Fibroblast of skin of left biceps (primary cell): ENCODE measurements around the gene AOPEP.

Experiments used
- DNase-seq, 2 experiments: peaks; one replicate each; pipeline ENCODE4 v3.0.0-alpha.2; 2013; ENCODE audit warnings: low read depth in 2 of 2

Gene AOPEP

DNA sequence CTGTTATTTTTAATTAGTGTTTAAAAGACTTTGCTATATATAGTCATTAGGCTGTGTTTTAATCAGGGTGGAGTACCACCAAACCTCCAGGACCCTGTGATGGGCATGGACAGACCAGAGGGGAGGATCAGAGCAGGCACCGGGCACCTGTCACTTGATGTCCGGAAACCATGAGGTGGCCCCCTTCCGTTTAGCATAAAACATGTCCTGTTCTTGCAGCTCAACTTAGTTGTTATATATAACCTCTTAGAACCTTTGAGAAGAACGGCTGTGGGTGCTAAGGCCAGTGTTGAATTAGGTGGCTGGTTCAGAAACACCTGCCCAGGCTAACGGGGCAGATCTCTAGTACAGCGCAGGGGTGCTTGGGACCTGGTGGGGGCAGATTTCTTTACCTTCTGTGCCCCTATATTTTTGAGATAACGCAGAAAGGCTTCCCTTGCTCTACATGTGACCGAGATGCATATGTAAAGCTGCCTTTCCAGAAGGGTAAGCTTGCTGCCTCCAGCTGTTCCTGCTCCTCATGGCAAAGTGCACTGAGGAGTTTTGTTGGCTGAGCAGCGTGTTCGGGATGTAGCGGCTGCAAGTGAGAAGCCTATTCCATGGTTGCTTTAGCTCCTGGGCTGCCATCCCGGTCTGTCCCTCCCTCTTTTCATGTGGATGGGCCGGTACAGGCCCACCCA is 335.6 kb downstream of the AOPEP start:
- DNase-seq = no peak

GRCh38 chr9:95062596-95063065 is 336.1 kb downstream of the AOPEP start:
- no peak for DNase-seq

- DNase-seq = no peak
Observed at GRCh38 chr9:95063300-95063699, 336.8 kb downstream of the AOPEP start.

GRCh38 chr9:95065224-95065623 is 338.7 kb downstream of the AOPEP start:
- DNase-seq = no peak

GRCh38 chr9:95067057-95067456 is 340.6 kb downstream of the AOPEP start:
- DNase-seq = no peak

DNA sequence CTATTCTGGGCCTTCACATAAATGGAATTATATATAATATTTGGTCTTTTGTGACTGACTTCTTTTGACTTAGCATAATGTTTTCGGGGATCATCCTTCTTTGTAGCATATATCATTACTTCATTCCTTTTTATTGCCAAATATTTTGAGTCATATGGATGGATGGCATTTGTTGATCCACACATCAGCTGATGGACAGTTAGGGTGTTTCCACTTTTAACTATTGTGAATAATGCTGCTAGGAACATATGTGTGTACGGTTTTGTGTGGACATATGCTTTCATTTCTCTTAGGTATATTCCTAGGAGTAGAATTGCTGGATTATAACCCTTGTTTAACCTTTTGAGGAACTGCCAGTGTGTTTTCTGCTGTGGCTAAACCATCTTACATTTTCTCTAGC is 341.4 kb downstream of the AOPEP start:
- no peak for DNase-seq

GRCh38 chr9:95070549-95071021 is 344.1 kb downstream of the AOPEP start:
- DNase-seq = no peak

DNA sequence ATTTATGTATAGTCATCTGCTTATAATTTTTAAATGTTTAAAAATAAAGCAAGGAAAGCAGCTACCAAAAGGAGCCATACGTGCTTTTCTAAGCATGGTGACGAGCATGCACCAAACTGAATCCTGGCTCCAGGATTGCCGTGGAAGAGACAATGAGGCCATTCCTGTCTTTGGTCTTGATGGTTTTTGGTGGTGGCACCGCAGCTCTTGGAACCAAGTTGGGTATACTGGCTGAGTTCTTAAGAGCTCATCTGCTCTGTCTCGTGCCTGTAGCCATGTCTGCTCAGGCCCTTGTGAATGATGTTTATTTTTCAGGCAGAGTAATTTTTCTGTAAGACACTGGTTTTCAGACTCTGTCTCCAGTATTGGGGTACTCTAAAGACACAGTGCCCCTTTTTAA is 345.0 kb downstream of the AOPEP start:
- no peak for DNase-seq

- DNase-seq = no peak
Observed at GRCh38 chr9:95071925-95072324, 345.4 kb downstream of the AOPEP start.

DNA sequence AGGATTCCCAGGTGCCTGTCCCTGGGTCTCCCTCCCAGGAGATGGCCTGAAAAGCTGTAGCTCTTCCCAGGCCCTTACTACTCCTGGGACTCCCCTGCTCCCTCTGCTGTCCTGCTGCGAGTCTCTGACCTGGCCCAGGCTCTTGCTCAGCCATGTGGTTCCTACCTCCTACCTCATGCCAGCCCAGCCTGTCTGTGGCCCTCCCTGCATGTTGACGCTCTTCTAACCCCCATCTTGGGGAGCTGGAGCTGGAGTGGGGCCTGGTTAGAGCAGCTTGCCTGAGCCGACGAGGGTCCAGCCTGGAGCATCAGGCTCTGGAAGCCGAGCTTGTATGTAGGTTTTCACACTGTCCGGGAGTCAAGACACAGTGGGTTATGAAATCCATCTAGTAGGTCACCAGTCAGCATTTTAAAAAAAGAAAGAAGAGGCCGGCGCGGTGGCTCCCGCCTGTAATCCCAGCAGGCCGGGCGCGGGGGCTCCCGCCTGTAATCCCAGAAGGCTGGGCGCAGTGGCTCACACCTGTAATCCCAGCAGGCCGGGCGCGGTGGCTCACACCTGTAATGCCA is 346.6 kb downstream of the AOPEP start:
- DNase-seq = no peak

DNA sequence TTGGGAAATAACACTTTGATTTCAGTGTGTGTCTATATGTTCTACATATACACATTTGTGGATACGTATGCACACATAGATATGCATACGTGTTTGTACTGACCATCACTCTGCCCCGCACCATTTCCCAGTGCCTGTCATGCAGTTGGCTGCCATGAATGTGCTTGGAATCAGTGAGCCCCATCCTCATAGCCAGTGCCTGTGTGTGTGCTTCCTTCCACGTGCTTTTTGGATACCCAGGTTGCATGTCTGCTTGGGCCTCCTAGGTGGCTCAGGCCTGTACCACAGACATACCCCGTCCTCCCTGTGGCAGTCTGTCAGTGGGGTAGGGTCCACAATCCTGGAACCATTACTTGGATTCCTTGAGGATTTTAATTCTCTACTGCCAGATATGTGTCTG is 347.4 kb downstream of the AOPEP start:
- no peak for DNase-seq

DNA sequence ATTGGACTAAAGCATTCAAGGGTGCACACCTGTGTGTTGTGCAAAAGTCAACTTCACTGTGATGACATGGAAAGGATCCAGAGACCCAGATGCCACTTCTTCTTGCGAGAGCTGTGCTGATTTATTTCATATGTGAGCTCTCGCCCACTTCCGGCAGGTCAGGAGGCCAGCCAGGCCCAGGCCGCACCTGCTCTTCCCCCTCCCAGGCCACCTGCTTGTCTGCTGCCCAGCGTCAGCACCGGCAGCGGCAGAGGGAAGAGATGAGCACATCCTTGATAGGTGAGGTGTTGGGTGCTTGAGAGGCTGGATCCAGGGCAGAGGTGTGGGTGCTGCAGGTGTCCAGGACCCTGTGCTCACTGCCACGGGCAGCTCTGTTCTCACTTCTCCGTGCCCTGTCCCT is 348.1 kb downstream of the AOPEP start:
- DNase-seq = no peak

- no peak for DNase-seq
Observed at GRCh38 chr9:95075700-95076099, 349.2 kb downstream of the AOPEP start.

DNA sequence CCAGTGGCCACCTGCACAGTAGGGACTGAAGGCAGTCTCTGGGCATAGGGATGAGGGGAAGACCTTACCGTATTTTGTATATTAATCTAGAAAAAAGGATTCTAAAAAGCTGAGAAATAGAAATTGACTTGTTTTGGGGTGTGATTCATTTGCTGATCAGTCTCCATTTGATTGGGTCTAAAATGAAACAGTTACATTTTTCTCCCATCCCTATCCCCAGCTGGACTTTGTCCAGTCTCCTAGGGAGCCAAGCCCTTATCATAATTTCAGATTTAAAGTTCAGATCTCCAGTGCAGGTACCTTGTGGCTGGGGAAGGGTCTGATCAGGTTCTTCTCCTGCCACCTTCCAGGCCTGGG is 350.2 kb downstream of the AOPEP start:
- no peak for DNase-seq

GRCh38 chr9:95077053-95077765 is 350.7 kb downstream of the AOPEP start:
- no peak for DNase-seq

GRCh38 chr9:95077766-95078370 is 351.4 kb downstream of the AOPEP start:
- no peak for DNase-seq

DNA sequence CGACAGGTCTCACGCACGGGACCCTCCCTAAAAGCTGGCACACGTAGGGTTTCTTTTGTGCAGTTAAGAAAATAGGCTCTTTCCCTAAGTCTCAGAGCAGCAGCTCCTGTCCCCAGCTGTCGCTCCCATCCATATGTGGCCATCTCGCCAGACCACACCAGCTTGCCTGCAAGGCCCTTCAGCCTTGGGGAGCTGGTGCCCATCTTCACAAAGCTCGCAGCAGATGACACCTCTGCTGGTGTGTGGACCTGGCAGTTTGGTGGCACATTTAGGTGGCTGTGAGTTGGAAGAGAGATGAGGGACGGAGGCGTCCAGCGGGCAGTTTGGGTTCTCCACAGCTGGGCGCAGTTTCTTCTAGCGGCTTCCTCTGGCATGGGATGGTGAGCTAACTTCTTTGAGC is 352.0 kb downstream of the AOPEP start:
- no peak for DNase-seq

GRCh38 chr9:95078939-95079338 is 352.4 kb downstream of the AOPEP start:
- no peak for DNase-seq

DNA sequence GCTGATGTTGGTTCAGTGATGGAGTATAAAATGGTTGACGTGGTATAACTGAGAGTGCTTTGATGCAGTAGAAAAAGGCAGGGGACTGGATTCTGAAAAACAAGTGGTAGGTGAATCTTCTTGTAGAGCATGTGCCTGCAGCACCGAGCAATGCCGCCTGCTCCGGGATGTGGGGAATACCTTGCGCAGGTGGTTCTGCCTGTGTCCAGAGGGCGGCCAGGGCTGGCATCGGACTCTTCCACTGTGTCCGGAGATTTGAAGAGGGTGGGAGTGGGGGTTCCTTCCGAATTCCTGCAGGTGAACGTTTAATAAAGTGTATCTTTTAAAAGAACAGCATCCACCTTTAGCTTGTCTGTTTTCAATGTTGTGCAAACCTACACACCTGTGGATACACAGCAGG is 353.0 kb downstream of the AOPEP start:
- no peak for DNase-seq

GRCh38 chr9:95080961-95081647 is 354.6 kb downstream of the AOPEP start:
- no peak for DNase-seq

DNA sequence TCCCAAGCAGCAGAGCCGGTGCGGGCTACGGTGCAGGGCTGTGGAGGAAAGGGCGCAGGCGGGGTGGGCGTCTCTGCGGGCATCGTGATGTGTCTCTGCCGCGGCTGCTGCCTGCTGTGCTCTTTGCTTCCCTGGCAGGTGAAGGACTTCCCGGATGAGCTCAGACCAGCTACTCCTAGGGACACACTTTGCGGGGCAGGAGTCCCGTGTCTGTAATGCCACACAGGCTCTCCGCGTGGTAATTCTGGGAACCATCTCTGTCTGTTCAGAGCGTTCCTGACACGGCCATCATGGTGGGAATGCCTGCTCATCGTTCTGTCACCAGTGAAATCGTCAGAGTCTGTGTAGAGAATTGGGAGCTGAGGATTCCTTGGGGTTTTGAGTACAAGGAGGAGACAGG is 355.5 kb downstream of the AOPEP start:
- DNase-seq = no peak
